PC-9 (cell line): ENCODE measurements around the gene CRAMP1. TPM values are rescaled to one million over a fixed set of nuclear protein-coding genes. Genes with fewer than 3 reads are reported as not detected.

Source experiments
- BruUV-seq: library from RNA; stranded (reverse); fragments of 400-500 nt; replicated peaks from 2 replicates; lab custom pipeline; 2021; lab: Mats Ljungman, UMichigan
- CTCF ChIA-PET: fragments of 300-600 bp; sonication (Branson Sonifier 250); formaldehyde crosslinking; loops from one replicate; lab custom pipeline; 2022; ENCODE audit warnings: antibody characterized with exemption; lab: Charles Lee
- POLR2A ChIA-PET: fragments of 300-600 bp; sonication (Branson Sonifier 250); formaldehyde crosslinking; loops from one replicate; lab custom pipeline; 2022; ENCODE audit warnings: antibody characterized with exemption; ENCODE audit not compliant: unreplicated experiment; lab: Charles Lee
- DNase-seq, 2 experiments: peaks; one replicate each; pipeline versions ENCODE4 v3.0.0 to v3.0.0-alpha.2; 2015 to 2022; ENCODE audit warnings: mixed read lengths in 1 of 2
- H2AFZ ChIP-seq: fragments of 200-600 bp; sonication (generic); 2 replicates; pipeline ENCODE4 v1.8.1; 2017; ENCODE audit warnings: antibody characterized with exemption
- H3F3A ChIP-seq: fragments of 200-600 bp; sonication (generic); 2 replicates; pipeline ENCODE4 v1.8.1; 2017; ENCODE audit warnings: antibody characterized with exemption, mild to moderate bottlenecking, low read depth; ENCODE audit not compliant: insufficient read depth
- H3K27ac ChIP-seq: fragments of 200-600 bp; sonication (generic); 2 replicates; pipeline ENCODE4 v1.6.1; 2016; ENCODE audit warnings: mixed run types
- H3K27me3 ChIP-seq: fragments of 200-600 bp; sonication (generic); 2 replicates; pipeline ENCODE4 v1.6.1; 2016; ENCODE audit warnings: low read depth, mixed run types; ENCODE audit not compliant: insufficient read depth
- H3K36me3 ChIP-seq: fragments of 200-600 bp; sonication (generic); 2 replicates; pipeline ENCODE4 v1.6.1; 2016; ENCODE audit warnings: low read depth, mixed run types
- H3K4me1 ChIP-seq: fragments of 200-600 bp; sonication (generic); replicated peaks from 2 replicates; pipeline ENCODE4 v1.6.1; 2016; ENCODE audit warnings: mixed run types; ENCODE audit not compliant: insufficient read depth
- H3K4me2 ChIP-seq: fragments of 200-600 bp; sonication (generic); 2 replicates; pipeline ENCODE4 v1.6.1; 2017; ENCODE audit warnings: mixed run types
- H3K4me3 ChIP-seq: fragments of 200-600 bp; sonication (generic); 2 replicates; pipeline ENCODE4 v1.6.1; 2016; ENCODE audit warnings: mixed run types
- H3K79me2 ChIP-seq: fragments of 200-600 bp; sonication (generic); 2 replicates; pipeline ENCODE4 v1.6.1; 2017; ENCODE audit warnings: low read depth, mixed run types
- H3K9me2 ChIP-seq: fragments of 200-600 bp; sonication (generic); 2 replicates; pipeline ENCODE4 v1.8.1; 2017; ENCODE audit warnings: mild to moderate bottlenecking; ENCODE audit not compliant: insufficient read depth
- H3K9me3 ChIP-seq: fragments of 200-600 bp; sonication (generic); 2 replicates; pipeline ENCODE4 v1.8.1; 2016; ENCODE audit warnings: low read depth; ENCODE audit not compliant: insufficient read depth
- H4K20me1 ChIP-seq: fragments of 200-600 bp; sonication (generic); 2 replicates; pipeline ENCODE4 v1.8.1; 2017; ENCODE audit not compliant: insufficient read depth
- CTCF ChIP-seq: fragments of 200-600 bp; sonication (generic); conservative IDR thresholded peaks from 2 replicates; pipeline ENCODE4 v1.6.1; 2017; ENCODE audit warnings: mixed run types, antibody characterized with exemption, mild to moderate bottlenecking, moderate library complexity
- EZH2 ChIP-seq: fragments of 200-600 bp; sonication (generic); IDR thresholded peaks from 2 replicates; pipeline ENCODE4 v1.8.0; 2017; ENCODE audit warnings: antibody characterized with exemption, low read depth
- intact Hi-C: fragments of 100-400 bp; cut with micrococcal nuclease; formaldehyde crosslinking; loops from one replicate; pipeline ENCODE4 v1.10.0; 2022; ENCODE audit not compliant: unreplicated experiment
- total RNA-seq: library from RNA; stranded (reverse); gene quantifications from 2 replicates; pipeline ENCODE4 v1.2.3, GENCODE V29; 2021

CRAMP1 gene
- total RNA-seq, 1 experiment from 2014 or later: 22.7 TPM

GRCh38 chr16:1657841-1658240 lies 45.7 kb downstream of the CRAMP1 start:
- DNase-seq: no peak
- no peak overlapping the region for H3K4me2 ChIP-seq
- ChIA-PET POLR2A (no interaction called here), CTCF (no interaction called here)
- no peak overlapping the region for H2AFZ ChIP-seq
- no peaks in the 10 kb centered on the region for H3K27me3 ChIP-seq
- no peak overlapping the region for H3K27ac ChIP-seq
- H3K36me3 ChIP-seq: peaks cover 4% of the 10 kb centered on the region; the same call in 1 of the 2 replicates
- H3F3A ChIP-seq: no peaks in the 10 kb centered on the region
- H3K9me3 ChIP-seq: no peaks in the 10 kb centered on the region
- intact Hi-C loops: no loop called here
- no peak overlapping the region for H3K4me3 ChIP-seq
- no TSS peak for BruUV-seq
- no peak for TF ChIP-seq CTCF
- TF ChIP-seq EZH2: no peak
- H4K20me1 ChIP-seq: no peaks in the 10 kb centered on the region
- no peaks in the 10 kb centered on the region for H3K79me2 ChIP-seq
- no peaks in the 10 kb centered on the region for H3K4me1 ChIP-seq
- H3K9me2 ChIP-seq: no peaks in the 10 kb centered on the region

- ChIA-PET CTCF (no interaction called here), POLR2A (no interaction called here)
- H3K9me3 ChIP-seq: no peaks in the 10 kb centered on the region
- no peak for DNase-seq
- H3F3A ChIP-seq: no peaks in the 10 kb centered on the region
- no peak overlapping the region for H3K4me2 ChIP-seq
- peaks cover 14% of the 10 kb centered on the region; the same call in 1 of the 2 replicates for H3K36me3 ChIP-seq
- H3K4me3 ChIP-seq: no peak overlapping the region
- intact Hi-C loops: no loop called here
- H3K4me1 ChIP-seq: no peaks in the 10 kb centered on the region
- no peak overlapping the region for H2AFZ ChIP-seq
- H4K20me1 ChIP-seq: no peaks in the 10 kb centered on the region
- H3K79me2 ChIP-seq: no peaks in the 10 kb centered on the region
- H3K27ac ChIP-seq: no peak overlapping the region
- H3K27me3 ChIP-seq: no peaks in the 10 kb centered on the region
- no peaks in the 10 kb centered on the region for H3K9me2 ChIP-seq
- TF ChIP-seq CTCF (no peak), EZH2 (no peak)
- BruUV-seq: no TSS peak
These were observed 46.9 kb downstream of the CRAMP1 start for GRCh38 chr16:1659031-1659430.

GRCh38 chr16:1661826-1662225 lies 49.7 kb downstream of the CRAMP1 start:
- no peak overlapping the region for H2AFZ ChIP-seq
- POLR2A ChIA-PET: no interaction called here
- no peaks in the 10 kb centered on the region for H3K9me2 ChIP-seq
- no peak for DNase-seq
- no peaks in the 10 kb centered on the region for H3K9me3 ChIP-seq
- H3K79me2 ChIP-seq: no peaks in the 10 kb centered on the region
- H3K36me3 ChIP-seq: peaks cover 22% of the 10 kb centered on the region; the same call in 1 of the 2 replicates
- H3K4me1 ChIP-seq: no peaks in the 10 kb centered on the region
- CTCF ChIA-PET: no interaction called here
- H3K27ac ChIP-seq: no peak overlapping the region
- H4K20me1 ChIP-seq: no peaks in the 10 kb centered on the region
- H3K27me3 ChIP-seq: no peaks in the 10 kb centered on the region
- H3K4me3 ChIP-seq: no peak overlapping the region
- intact Hi-C loops: no loop called here
- TF ChIP-seq CTCF (no peak), EZH2 (no peak)
- no TSS peak for BruUV-seq
- no peaks in the 10 kb centered on the region for H3F3A ChIP-seq
- no peak overlapping the region for H3K4me2 ChIP-seq
